GM19397 (cell line): Measurements from ENCODE around the gene OPA1.
A peak's percentile ranks its signal among the peaks of the same experiment; 100 is the strongest.

Experiments used
- ATAC-seq: cut with Tn5 transposase; IDR thresholded peaks from one replicate; pipeline ENCODE4 v1.9.1; 2021; ENCODE audit warnings: mild to moderate bottlenecking, moderate library complexity; ENCODE audit not compliant: unreplicated experiment

OPA1 gene

DNA sequence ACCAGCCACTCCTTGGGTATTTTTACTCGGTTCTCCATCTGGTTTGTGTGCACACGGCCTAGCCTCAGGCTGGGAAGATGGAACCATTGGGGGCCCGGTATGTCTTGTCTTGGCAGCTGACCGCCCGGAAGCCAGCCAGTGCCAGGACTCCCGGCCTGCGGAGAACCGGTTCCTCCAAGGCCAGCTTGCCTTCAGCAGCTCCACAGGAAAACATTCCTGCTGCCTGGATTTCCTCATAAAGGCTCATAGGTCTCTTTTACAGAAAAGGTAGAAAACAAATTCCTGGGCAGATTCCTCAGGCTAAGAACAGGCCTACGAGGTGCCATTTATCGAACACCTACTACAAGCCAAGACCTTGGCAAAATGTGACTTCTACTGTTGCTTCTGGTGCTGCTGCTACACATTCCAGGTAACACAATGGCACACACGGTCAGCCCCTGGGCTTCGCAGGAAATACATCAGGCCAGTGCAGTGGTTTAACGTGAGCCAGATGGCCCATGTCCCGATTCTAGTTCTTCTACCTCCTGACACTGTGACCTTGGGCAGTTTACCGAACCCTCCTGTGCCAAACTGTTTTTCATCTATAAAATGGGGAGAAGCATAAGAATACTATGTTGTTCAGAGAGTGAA, 141.8 kb downstream of the OPA1 start:
- ATAC-seq: no peak

GRCh38 chr3:193735850-193736249, 142.8 kb downstream of the OPA1 start:
- no peak for ATAC-seq

GRCh38 chr3:193736616-193737015, 143.6 kb downstream of the OPA1 start:
- ATAC-seq: no peak

DNA sequence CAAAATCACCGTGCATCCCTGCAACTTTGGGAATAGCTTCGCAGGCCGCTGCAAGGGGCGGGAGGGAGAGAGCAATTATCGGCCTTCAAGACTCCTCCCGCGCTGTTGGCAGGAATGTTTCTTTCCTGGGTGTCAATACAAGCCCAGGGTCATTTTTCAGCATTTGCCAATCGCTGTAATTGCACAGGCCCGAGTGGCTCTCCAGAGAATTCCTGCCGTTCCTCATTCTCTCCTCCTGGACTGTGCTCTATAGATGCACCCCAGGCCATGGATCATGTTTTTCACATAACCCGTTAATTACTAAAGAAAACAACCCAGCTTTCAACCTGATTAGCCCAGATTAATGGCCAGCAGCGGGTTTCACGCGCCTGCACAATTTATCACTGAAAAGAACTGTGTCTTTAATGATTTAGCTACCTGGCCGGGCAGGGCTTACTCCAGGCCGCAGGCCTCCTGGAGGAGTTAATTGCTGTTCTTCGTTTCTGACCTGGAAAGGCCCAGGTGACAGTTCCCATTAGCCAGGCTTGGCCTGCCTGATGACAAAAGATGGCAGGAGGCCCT, 144.3 kb downstream of the OPA1 start:
- no peak for ATAC-seq

GRCh38 chr3:193742628-193743027, 149.6 kb downstream of the OPA1 start:
- ATAC-seq: peak; percentile 48

DNA sequence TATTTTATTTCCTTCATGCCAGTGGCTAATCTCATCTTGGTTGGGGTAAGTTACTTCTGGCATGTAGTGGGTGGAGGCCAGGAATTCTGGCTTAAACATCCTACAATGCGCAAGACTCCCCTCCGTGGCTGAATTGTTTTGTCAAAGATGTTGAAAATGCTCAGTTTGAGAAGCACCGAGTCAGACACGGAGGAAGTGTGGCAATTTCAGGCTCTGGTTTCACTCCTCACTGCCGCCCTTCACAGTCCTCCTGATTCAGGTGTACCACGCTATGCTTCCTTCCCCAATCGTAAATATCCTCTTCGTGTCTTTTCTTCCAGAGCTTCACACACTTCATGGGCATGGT, 150.7 kb downstream of the OPA1 start:
- ATAC-seq: no peak

DNA sequence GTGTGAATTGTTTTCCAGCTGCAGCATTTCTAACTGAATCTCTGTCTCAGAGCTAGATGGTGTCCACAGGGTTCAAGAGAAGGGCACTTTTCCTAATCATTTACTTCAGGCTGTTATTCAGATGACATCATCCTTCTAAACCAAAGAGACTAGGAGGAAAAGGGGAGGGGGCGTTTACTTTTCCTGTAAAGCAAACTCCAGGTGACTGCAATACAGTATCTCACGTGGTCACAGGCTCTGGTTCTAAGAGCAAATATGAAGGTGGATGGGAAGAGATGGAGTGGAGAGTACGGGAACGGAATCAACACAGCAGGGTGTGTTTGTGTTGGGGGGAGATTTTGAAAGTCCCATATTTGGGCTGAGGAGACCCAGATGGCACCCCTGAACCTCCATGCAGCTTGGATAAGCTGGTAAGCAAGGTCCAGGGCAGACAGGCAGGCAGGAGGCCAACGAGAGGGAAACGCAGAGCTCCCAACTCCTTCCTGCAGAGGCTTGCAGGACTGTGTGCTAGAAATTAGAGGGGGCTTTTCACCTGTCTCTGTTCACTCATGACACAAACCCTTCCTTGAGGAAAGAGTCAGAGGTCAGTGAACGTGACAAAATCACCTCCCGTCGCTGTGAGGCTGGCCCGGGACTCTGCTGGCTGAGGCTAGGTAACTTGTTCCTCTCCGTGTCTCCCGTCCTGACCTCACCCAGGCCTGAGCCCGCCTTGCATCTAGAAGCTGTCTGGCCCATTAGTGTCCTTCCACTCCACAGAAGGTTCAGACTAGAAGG, 151.2 kb downstream of the OPA1 start:
- no peak for ATAC-seq

DNA sequence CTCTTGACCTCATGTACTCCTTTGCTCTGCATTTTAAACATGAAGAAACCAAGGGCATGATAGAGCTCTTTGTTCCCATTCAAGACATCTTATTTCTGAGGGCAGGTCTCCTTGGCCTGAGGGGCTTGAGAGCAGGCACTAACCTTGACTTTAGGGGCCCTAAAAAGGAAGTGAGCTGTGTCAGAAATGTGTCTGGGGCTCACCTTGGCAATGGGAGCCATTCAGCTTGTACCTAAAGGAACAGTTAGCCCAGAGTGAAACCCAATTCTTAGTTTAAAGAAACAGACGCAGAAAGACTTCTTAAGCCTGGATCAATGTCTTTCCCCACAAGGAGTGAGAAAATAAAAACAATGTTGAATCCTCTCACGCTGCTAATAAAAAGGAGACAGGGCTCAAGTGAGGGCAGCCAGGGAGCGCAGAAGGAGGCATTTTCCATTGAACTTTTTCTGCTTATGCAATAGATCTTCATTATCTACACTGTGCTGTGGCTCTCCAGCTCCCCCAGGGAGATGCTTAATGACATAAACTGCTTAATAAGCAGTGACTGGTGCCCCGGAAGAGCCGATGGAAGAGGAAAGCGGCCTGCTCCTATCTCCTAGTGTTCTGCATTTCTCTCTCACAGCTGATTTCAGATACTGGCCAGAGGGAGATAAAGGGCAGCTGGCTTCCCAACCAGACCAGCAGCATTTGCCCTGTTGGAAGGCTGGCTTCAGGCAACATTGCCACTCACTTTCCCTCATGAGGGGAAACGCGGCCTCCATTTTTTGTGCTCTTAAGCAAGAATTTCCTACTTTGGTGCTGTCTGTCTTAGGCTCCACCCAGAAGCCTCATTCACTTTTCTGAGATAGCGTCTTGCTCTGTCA, 152.0 kb downstream of the OPA1 start:
- no peak for ATAC-seq

DNA sequence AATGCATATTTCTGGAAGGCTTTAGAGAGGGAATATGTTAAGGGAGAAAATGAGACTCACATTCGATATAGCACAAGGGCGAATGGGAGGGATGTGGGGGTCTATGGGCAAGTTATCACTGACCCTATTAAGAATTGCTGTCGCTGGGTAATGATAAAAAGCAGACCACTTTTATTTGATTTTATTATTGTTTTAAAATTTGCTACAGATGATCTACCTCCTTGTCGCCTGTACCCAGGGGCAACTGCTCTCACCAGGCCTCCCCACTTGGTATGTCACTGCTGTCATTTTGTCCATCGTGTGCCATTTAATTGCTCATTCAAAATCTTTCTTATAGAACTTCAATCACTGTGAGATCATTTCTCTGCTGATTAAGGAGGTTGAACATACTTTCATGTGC, 153.8 kb downstream of the OPA1 start:
- no peak for ATAC-seq
